ENCODE results near the gene AP3B1. TPM values are rescaled to one million over a fixed set of nuclear protein-coding genes. Genes with fewer than 3 reads are reported as not detected.

Gene AP3B1
- polyA plus RNA-seq, 1 experiment, result 67.0 TPM

DNA sequence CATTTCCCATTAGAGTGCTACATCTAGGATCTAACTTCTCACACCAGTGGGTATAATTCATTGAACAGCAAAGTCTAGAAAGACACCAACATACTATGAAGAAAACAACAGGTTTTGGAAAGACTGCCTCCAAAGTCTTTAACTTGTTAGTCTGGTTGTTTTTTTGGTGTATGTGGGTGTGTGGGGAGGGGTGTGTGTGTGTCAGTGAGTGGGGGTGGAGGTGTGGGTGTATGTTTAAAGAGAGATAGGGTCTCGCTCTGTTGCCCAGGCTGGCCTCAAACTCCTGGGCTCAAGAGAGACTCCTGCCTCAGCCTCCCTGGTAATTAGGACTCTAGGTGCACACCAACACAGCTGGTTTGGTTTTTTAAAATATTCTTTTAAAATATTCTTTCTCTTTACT is 59.7 kb downstream of the AP3B1 start:
- TF ChIP-seq, protein P1, sequence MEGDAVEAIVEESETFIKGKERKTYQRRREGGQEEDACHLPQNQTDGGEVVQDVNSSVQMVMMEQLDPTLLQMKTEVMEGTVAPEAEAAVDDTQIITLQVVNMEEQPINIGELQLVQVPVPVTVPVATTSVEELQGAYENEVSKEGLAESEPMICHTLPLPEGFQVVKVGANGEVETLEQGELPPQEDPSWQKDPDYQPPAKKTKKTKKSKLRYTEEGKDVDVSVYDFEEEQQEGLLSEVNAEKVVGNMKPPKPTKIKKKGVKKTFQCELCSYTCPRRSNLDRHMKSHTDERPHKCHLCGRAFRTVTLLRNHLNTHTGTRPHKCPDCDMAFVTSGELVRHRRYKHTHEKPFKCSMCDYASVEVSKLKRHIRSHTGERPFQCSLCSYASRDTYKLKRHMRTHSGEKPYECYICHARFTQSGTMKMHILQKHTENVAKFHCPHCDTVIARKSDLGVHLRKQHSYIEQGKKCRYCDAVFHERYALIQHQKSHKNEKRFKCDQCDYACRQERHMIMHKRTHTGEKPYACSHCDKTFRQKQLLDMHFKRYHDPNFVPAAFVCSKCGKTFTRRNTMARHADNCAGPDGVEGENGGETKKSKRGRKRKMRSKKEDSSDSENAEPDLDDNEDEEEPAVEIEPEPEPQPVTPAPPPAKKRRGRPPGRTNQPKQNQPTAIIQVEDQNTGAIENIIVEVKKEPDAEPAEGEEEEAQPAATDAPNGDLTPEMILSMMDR (IDR thresholded peaks at IDR 0.05; ENCODE audit: low read depth, low read length), result no peak
- no peak overlapping the region for H3K27ac ChIP-seq (ENCODE audit: low read depth, low read length)
- H3K4me3 ChIP-seq (ENCODE audit: low read depth, low read length), result no peak overlapping the region
- ChIA-PET CTCF (no interaction called here), POLR2A (no interaction called here)
- no peak for DNase-seq (ENCODE audit: low read depth, low spot score)
- H3K9me3 ChIP-seq (ENCODE audit: control insufficient read depth, insufficient read depth, low read length), result no peaks in the 10 kb centered on the region
- H3K27me3 ChIP-seq (ENCODE audit: control insufficient read depth, insufficient read depth, low read length), result no peaks in the 10 kb centered on the region

GRCh38 chr5:78232163-78232562 is 62.3 kb downstream of the AP3B1 start:
- ChIA-PET POLR2A (no interaction called here), CTCF (no interaction called here)
- TF ChIP-seq, protein P1 (IDR thresholded peaks at IDR 0.05; ENCODE audit: low read depth, low read length), result no peak
- no peak overlapping the region for H3K27ac ChIP-seq (ENCODE audit: low read depth, low read length)
- DNase-seq (ENCODE audit: low read depth, low spot score), result no peak
- H3K9me3 ChIP-seq (ENCODE audit: control insufficient read depth, insufficient read depth, low read length), result no peaks in the 10 kb centered on the region
- no peak overlapping the region for H3K4me3 ChIP-seq (ENCODE audit: low read depth, low read length)
- H3K27me3 ChIP-seq (ENCODE audit: control insufficient read depth, insufficient read depth, low read length), result no peaks in the 10 kb centered on the region

GRCh38 chr5:78224358-78224757 is 70.1 kb downstream of the AP3B1 start:
- no peaks in the 10 kb centered on the region for H3K27me3 ChIP-seq (ENCODE audit: control insufficient read depth, insufficient read depth, low read length)
- ChIA-PET CTCF (interaction anchor here (0.7 kb wide), 1 partner anchor 45 kb away, joined by 3 read pairs; no protein-coding TSS in a partner anchor), POLR2A (no interaction called here)
- peaks cover 4% of the 10 kb centered on the region; the same call in 1 of the 2 replicates for H3K9me3 ChIP-seq (ENCODE audit: control insufficient read depth, insufficient read depth, low read length)
- DNase-seq (ENCODE audit: low read depth, low spot score), result no peak
- H3K27ac ChIP-seq (ENCODE audit: low read depth, low read length), result no peak overlapping the region
- H3K4me3 ChIP-seq (ENCODE audit: low read depth, low read length), result no peak overlapping the region
- TF ChIP-seq, protein P1 (IDR thresholded peaks at IDR 0.05; ENCODE audit: low read depth, low read length), result no peak

DNA sequence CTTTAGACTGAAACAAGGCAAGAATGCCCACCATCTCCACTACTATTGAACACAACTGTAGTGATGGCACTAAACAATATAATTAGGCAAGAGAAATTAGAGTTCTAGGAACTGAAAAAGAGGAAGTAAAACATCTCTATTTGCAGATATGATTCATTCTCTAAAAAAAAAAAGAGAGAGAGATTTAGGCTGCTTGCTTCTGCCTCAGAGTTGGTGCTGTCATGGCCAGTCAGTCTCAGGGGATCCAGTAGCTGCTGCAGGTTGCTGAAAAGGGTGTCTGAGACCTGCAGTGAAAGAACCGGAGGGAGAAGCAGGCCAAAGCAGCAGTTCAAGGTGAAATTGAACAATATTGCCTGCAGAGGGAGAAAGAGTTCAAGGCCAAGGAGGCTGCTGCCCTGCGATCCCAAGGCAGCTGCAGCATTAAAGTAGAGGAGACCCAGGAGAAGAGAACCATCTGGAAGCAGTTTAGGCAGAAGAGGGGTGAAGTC is 72.5 kb downstream of the AP3B1 start:
- TF ChIP-seq, protein P1 (IDR thresholded peaks at IDR 0.05; ENCODE audit: low read depth, low read length), result peak; percentile 29; the same call in 1 of the 2 replicates
- POLR2A ChIA-PET, result interaction anchor here (0.6 kb wide), 1 partner anchor 146 kb away, joined by 6 read pairs; no protein-coding TSS in a partner anchor
- Histone ChIP-seq H3K27me3 (ENCODE audit: control insufficient read depth, insufficient read depth, low read length) (no peaks in the 10 kb centered on the region), H3K9me3 (ENCODE audit: control insufficient read depth, insufficient read depth, low read length) (peaks cover 4% of the 10 kb centered on the region; the same call in 1 of the 2 replicates), H3K27ac (ENCODE audit: low read depth, low read length) (no peak overlapping the region), H3K4me3 (ENCODE audit: low read depth, low read length) (no peak overlapping the region)
- CTCF ChIA-PET, result interaction anchor here (0.7 kb wide), 1 partner anchor 188 kb away, joined by 4 read pairs; no protein-coding TSS in a partner anchor
- no peak for DNase-seq (ENCODE audit: low read depth, low spot score)

DNA sequence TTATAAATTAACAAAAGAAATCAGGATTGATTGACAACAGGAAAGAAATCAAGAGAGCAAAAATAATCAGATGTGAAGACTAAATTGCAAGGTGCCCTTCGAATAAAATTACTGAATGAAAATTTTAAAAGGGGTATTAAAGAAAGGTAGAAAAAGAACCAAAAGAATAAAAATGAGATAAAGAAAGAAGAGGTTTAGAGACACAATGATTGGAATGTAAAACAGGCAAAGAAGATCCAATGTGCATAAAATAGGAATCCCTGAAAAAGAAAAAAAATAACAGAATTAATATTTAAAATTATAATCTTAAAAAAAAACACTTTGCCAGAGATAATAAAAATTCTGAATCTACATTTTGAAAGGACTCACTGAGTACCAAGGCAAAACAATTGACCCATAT is 73.0 kb downstream of the AP3B1 start:
- ChIA-PET POLR2A (no interaction called here), CTCF (no interaction called here)
- Histone ChIP-seq H3K4me3 (ENCODE audit: low read depth, low read length) (no peak overlapping the region), H3K27me3 (ENCODE audit: control insufficient read depth, insufficient read depth, low read length) (no peaks in the 10 kb centered on the region), H3K9me3 (ENCODE audit: control insufficient read depth, insufficient read depth, low read length) (peaks cover 4% of the 10 kb centered on the region; the same call in 1 of the 2 replicates), H3K27ac (ENCODE audit: low read depth, low read length) (no peak overlapping the region)
- TF ChIP-seq, protein P1 (IDR thresholded peaks at IDR 0.05; ENCODE audit: low read depth, low read length), result no peak
- DNase-seq (ENCODE audit: low read depth, low spot score), result no peak

Measured in AG04450 (cell line).